ENCODE data around the gene C1orf21. TPM values are rescaled to one million over a fixed set of nuclear protein-coding genes. Genes with fewer than 3 reads are reported as not detected.

C1orf21 gene
- total and polyA plus RNA-seq, 2 of the 4 experiments (the other 2 are of a cell fraction) = 6.4 to 9.9 TPM

DNA sequence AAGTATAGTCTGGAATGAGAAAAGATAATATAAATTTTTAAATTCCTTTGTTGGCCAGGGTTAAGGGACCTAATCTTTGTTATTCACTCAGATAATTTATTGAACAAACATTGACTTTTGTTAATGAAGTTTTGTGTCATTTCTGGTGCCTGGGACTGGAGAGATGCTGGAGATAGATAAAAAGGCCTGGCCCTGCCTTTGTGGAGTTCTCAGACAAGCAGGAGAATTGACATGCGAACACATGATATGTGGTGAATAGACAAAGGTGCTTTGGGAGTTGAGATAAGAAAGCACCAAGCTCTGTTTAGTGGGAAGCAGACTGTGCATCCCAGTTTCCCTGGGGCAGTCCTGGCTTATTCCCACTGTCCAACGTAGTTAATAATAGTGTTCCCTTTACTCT, 8.5 kb downstream of the C1orf21 start:
- Histone ChIP-seq H2BK15ac (ENCODE audit: low read depth, low read length) (no peak overlapping the region), H4K8ac (ENCODE audit: low read depth in 2 of 2, low read length in 2 of 2) (no peak overlapping the region), H2BK5ac (ENCODE audit: low read depth, low read length, poor library complexity, severe bottlenecking) (no peak overlapping the region), H3K18ac (ENCODE audit: low read depth, low read length) (no peak overlapping the region), H3K27me3 (ENCODE audit: control insufficient read depth, insufficient read depth, low read length) (no peaks in the 10 kb centered on the region), H3K4me3 (ENCODE audit: insufficient read depth, low read depth, low read length) (no peak overlapping the region), H3K9ac (ENCODE audit: low read depth, low read length) (no peak overlapping the region), H3K14ac (replicated peaks; ENCODE audit: low read depth, low read length) (no peak overlapping the region), H3K4me1 (ENCODE audit: control insufficient read depth, insufficient read depth, low read length) (peaks cover 2% of the 10 kb centered on the region; the same call in 1 of the 2 replicates), H3K79me1 (ENCODE audit: low read depth in 1 of 2, low read length in 2 of 2) (peaks cover 11 to 23% of the 10 kb centered on the region in 2 experiments; a peak in 3 of 4 replicates), H2AK9ac (replicated peaks; ENCODE audit: low read depth, low read length, poor library complexity) (no peak overlapping the region), H3K56ac (ENCODE audit: extremely low read depth, insufficient read depth, low read length) (no peak overlapping the region), H2BK20ac (ENCODE audit: low read depth, low read length) (no peak overlapping the region), H3K4ac (ENCODE audit: low read depth, low read length) (no peak overlapping the region), H4K91ac (ENCODE audit: insufficient read depth, low read depth, low read length) (no peak overlapping the region), H3K27ac (ENCODE audit: insufficient read depth, low read length) (no peak overlapping the region), H2AFZ (replicated peaks; ENCODE audit: low read length, poor library complexity) (no peak overlapping the region), H3K4me2 (ENCODE audit: low read depth, low read length) (no peak overlapping the region), H3K23ac (ENCODE audit: low read depth, low read length) (no peak overlapping the region), H3K9me1 (ENCODE audit: insufficient read depth, low read length) (no peaks in the 10 kb centered on the region), H3K36me3 (ENCODE audit: control insufficient read depth, insufficient read depth, low read length) (no peaks in the 10 kb centered on the region), H2AK5ac (ENCODE audit: low read depth, low read length) (no peak overlapping the region), H4K20me1 (ENCODE audit: insufficient read depth, low read length) (no peaks in the 10 kb centered on the region), H2BK120ac (ENCODE audit: low read depth, low read length) (no peak overlapping the region), H4K5ac (ENCODE audit: low read depth, low read length) (no peak overlapping the region), H3K9me3 (ENCODE audit: control insufficient read depth, insufficient read depth, low read length) (no peaks in the 10 kb centered on the region)
- WGBS, 2 experiments (ENCODE audit: extremely low coverage in 2 of 2, insufficient read length in 1 of 2) = 100% methylated on average over 1 of the region's 2 CpGs; no CpG with 5 or more reads in 1 of the 2 experiments
- DNase-seq (no peak), ATAC-seq (ENCODE audit: low read depth) (no peak)
- intact Hi-C loops (cut with micrococcal nuclease) (no loop called here), dilution Hi-C loops (cut with HindIII; ENCODE audit: low sequenced_read_pairs, unreplicated experiment) (no loop called here), in situ Hi-C loops (cut with MboI; ENCODE audit: low sequenced_read_pairs) (no loop called here)
- no TSS peak for BruUV-seq (replicated peaks)
- ChIA-PET POLR2A (ENCODE audit: unreplicated experiment) (no interaction called here), CTCF (no interaction called here)
- TF ChIP-seq MAZ (IDR thresholded peaks at IDR 0.05; ENCODE audit: borderline replicate concordance, low read depth, low read length) (no peak), FOS (IDR thresholded peaks at IDR 0.05; ENCODE audit: low read depth, low read length) (no peak), NFE2L2 (IDR thresholded peaks at IDR 0.05; ENCODE audit: low read depth, low read length) (no peak), RAD21 (IDR thresholded peaks at IDR 0.05; ENCODE audit: low read length) (no peak), BHLHE40 (IDR thresholded peaks at IDR 0.05; ENCODE audit: low read depth, low read length) (no peak), RFX5 (IDR thresholded peaks at IDR 0.05; ENCODE audit: low read depth, low read length) (no peak)
- TF ChIP-seq, protein P1, sequence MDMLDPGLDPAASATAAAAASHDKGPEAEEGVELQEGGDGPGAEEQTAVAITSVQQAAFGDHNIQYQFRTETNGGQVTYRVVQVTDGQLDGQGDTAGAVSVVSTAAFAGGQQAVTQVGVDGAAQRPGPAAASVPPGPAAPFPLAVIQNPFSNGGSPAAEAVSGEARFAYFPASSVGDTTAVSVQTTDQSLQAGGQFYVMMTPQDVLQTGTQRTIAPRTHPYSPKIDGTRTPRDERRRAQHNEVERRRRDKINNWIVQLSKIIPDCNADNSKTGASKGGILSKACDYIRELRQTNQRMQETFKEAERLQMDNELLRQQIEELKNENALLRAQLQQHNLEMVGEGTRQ (IDR thresholded peaks at IDR 0.05; ENCODE audit: low read depth, low read length) = no peak
